Limb (tissue), 2 donors: ENCODE results near the gene LPP.

Experiments used
- DNase-seq, 2 donors: peaks; one replicate each; pipeline ENCODE4 v3.0.0-alpha.2; 2016; ENCODE audit errors: extremely low spot score in 2 of 2

Gene LPP

DNA sequence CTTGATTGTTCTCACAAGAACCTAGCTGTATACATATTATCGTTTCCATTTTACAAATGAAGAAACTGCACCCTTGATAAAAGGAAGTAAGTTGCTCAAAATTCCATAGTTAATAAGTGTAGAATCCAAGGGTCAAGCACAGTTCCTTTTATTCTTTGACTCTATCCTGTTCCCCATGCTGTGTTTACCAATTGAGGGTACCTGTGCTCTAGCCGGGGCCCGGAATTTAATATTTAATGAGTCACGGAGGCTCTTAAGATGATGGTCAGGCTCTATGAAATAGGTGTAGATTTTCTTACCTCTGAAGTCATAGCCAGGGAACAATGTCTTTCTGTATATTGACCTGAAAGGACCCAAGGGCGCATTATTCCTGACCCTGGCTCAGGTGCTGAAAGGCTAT, 65.2 kb downstream of the LPP start:
- no peak for DNase-seq

DNA sequence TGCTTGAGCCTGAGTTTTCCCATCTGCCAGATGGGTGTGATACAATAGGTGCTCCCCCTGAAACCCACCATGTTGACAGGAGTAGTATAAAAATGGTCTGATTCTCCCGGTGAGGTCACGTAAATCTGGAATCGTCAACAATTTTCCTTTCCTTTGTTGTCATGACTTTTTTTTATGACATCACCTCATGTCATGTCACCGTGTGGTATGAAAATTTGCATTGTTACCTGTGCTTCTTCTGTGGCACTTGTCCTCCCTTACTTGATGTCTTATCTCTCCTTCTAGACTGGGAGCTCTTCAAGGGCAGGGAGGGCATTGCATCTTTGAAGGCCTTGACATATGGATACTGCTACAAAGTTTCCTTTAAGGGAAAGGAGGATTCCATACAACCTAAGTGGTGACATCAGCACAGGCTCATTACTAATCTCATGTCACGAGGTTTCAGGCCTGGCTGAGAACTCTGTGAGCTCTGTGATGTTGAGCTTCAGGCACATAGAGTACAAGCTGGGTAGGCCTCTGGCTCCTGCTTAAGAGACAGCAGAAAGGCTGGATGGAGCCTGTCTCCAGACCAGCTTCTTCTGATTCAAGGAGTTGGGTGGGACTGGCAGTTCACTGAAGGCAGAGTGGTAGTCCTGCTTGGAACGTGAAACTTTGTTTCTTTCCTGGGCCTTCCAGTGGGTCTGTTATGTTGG, 66.3 kb downstream of the LPP start:
- no peak for DNase-seq

DNA sequence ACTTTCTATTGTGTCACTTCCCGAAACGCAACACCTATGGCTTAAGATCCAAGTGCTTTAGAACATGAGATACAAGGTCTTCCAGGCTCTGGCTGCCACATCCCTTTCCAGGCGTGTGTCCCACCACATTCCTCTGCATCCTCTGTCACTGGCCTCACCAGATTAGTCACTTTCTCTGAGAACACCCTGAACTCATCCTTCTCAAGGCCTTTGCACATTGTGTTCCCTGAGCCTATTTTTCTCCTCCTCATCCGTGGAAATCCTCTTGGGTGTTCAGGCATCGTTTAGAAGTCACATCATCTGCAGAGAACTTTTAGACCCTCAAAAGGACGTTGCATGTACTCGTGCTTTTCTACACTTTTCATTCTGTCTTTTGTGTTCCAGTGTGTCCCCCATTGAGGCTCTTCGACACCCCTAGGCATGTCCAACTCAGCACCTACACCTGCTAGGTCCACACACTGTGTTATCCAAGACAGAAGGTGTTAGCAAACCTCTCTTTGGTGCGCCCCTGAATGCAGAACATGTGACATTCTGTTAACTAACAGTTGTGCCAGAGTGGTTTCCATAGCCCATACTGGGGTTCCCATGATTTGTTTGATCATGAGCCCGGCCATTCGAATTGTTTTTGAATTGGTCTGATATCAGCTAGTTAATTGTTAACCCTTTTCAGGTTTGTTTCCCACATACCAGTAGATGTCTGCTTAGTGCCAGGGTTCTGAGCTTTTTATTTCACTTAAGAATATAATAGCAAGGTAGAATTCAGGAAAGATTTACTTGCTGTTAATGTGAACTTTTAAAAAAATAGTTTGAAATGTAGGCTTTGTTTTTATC, 67.2 kb downstream of the LPP start:
- DNase-seq, result no peak

DNA sequence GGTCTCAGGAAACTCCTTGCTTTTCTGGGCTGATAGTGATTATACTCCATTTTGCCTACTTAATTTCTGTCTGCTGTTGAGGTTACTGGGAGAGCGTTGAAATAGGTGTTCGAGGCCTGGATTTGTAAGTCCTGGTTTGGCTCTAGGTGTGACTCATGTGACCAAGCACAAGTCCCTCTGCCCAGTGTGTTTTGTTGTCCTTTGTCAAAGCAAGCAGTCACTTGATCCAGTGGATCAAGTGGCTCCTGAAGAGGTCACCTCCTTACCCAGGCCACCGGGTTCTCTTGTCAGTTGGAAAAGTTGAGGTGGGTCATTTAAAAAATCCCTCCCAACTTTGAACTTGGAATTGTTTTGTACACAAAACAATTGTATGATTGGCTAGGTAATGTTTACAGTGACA, 70.0 kb downstream of the LPP start:
- no peak for DNase-seq

DNA sequence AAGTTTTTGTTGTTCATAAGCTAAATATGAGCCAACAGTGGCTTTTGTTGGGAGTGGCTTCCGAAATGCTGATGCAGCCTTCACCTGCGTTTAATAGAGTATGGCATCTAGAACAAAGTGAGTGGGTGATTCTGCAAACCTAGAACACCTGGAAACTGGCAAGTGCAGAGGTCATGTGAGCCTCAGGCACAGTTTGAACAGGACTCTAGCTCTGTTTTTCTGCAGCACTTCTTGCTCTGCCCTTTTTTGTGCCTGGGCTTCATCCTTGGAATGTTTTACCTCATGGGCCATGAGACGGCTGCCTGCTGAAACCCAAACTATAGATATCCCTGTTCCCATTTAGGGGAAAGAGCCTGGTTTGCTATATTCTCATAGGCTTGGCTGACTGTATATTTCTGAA, 73.5 kb downstream of the LPP start:
- DNase-seq, result no peak

DNA sequence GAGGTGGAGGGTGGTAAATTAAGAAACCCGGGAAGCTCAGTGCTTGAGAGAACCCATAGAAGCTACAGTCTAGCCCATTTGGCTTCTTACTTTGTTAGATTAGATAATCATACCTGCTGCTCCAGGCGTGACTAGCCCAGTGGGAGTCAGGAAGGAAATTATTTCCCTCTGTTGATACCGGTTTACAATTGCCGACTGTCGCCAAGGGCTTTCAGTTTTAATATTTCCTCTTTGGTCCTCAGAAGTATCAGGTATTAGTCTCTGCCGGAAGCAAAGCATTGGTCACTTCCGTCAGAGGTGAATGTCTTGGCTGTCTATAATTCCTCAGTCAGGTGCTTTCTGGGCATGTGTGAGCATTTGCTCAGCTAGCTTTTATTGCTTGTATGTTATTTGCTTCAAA, 75.2 kb downstream of the LPP start:
- DNase-seq, result no peak

DNA sequence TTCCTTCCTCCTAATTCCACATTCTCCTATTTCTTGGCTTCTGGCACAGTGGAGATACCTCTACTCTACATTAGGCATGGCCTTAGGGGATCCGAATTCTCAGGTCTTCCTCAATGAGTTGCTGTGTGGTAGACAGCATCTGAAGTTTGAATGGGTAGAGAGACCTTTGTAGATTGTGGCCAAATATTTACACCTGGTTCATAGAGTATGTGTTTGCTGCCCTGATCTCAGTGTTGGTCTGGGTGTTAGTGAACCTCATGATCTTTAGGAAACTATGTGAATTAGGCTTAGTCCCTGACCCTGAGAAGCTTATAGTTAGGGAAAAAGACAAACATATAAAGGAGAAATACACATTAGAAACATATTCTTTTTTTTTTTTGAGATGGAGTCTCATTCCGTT, 75.8 kb downstream of the LPP start:
- DNase-seq, result no peak

DNA sequence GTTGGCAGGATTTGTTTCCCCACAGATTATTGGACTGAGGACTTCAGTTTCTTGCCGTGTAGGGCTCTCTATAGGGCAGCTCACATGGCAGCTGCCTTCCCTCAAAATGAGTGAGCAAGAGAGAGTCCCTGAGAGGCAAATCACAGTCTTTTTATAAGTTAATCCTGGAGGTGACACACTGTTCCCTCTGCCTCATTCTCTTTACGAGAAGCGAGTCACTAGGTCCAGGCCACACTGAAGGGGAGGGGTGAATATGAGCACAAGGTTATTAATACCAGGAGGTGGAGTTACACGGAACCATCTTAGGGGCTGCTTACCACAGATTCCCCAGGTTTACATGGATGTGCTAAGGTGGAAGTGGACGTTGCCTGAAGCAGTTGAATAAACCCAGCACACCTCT, 77.0 kb downstream of the LPP start:
- no peak for DNase-seq

DNA sequence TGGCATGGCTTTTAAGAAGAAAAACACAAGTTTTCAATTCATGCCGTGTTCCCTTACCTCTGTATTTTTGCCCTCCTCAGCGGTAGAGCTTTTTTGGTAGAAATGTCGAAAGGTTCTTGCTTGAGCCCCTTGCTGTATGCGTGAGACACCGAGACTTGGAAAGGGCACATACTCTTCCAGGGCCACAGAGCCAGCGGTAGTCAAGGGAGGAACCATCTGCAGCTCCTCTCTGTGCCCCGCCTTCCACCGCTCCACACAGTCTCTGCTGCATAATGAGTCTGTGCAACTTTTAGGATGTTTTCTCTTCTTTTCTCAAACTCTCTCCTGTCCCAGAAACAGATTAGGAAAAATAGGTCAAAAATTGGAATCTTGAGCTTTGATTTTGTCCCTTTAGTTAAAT, 77.5 kb downstream of the LPP start:
- no peak for DNase-seq

DNA sequence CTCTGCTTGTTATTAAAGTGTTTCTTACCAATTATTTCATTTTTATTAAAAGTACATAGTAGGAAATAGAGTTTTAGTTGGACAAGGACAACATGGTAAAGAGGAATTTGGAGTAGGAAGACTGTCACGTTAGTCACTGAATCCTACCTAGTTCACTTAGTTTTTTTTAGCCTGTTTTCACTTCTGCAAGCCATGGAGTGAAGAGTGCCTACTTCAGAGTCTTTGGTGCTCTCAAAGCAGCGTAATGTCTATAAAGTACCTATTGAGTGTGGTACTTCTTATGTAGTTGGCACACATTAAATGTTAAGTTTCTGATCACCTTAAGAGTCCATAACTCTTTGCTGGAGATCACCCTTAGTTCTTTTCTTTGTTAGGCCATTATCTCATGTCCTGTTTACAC, 78.7 kb downstream of the LPP start:
- DNase-seq, result no peak

DNA sequence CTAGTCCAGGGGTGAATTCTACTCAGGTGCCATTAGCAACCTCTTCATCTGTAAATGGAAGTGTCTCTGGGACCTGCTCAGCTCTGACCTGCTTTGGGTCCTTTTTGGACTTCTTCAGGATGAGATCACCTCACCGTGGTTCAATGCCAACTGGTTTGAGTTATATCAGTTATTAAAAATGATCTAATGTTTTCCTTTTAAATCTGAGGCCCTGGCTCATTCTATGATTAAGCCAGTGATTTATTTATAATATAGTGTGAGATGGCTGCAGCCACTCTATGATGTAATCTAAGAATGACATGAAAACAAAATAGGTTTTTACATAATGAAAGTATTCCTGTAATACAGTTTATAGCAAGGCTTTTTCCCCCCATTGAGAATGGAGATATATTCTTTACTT, 79.4 kb downstream of the LPP start:
- DNase-seq, result no peak

DNA sequence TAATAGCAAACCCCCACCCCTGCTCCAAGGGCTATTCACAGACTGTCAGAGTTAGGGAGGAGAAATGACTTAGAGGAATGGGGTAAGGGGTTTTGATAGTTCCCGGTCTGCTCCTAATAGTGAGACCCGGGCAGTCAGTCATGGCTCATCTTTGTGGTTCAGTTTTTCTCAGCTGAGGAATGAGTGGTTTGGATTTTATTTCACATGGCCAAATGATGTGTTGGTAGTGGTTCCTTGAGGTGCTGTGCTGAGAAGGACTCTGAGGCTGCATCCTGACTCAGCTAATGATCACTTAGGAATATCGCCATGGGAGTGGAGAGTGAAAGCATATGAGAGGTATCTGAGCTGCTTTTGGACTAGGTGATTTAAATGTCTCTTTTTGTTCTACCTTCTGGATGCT, 80.2 kb downstream of the LPP start:
- no peak for DNase-seq

DNA sequence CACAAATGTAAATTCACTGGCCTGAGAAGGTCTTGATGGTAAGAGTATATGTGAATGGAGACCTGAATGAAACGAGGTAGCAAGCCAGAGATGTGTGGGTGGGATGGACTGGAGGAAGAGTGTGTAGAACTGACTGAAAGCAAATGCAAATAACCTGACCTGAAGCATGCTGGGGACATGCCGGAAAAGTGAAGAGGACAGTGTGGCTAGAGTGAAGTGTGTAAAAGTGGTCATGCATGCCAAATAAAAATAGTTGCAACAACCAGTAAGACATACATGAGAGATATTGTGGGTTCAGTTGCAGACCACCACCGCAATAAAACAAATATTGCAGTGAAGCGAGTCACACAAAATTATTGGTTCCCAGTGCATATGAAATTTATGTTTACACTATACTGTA, 82.3 kb downstream of the LPP start:
- DNase-seq, result no peak

DNA sequence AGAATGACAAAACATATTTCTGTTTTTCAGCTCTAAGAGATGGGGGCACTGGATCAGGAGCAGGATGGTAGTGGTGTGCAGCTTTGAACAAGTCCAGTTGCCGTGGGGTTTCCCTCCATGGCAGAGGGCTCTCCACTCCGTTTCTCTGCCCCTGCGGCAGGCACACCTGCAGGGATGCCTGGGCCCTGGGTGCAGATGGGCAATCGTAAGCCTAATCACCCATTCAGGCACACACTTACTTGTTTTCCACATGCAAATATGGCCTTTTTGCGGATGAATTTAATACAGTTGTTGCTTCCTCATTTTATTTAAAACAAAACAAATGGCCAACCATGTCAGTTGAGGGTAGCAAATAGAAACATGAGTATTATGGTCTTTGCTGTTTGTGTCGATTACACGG, 85.1 kb downstream of the LPP start:
- DNase-seq, result no peak

DNA sequence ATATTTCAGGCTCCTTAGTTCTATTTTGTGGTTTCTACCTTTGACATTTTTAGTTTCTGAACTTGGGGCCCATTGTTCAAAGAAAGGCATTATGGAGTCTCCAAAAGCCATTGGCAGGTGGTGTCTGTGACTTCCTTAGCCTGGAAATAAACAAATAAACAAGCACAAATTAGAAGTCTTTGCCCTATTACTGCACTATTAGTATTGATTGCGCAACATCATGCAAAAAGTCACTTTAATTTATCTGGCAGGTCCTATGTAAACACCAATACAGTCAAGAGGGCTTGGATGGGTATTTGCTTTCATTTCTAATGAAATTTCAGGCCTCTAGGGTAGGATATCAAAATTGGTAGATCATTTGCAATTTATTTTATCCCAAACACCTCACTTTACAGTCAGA, 85.6 kb downstream of the LPP start:
- DNase-seq, result no peak

DNA sequence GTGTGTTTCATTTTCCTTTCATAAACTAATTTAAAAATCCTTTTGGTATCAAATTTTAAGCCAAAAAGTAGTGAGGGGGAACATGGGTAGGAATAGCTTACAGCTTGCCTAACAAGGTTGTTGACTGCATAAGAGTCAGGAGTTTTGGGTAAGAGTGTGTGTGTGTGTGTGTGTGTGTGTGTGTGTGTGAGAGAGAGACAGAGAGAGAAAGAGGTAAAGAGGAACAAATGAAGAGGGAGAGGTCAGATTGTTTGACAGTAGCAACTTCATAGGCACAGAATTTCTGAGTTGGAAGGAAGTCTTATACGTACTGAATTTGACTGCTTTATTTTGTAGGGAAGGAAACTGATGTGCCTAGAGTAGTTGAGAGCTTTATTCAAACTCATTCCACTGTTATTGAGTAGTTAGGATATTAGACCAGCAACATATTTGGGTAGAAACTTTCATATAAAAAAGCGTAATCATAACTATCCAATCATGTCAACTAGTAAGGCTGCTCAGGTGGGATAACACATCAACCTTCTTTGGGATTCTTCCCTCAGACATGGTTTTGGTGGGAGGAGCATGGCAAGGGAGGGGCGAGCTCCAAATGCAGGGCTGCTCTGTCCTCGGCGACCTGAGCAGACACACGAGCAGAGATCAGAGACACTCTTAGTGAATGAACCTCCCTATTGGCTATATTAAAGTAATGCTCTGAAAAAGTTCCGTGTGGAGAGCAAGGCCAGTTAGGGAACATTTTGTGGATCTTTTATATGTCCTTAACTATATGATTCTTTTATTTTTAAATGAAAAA, 86.4 kb downstream of the LPP start:
- no peak for DNase-seq

DNA sequence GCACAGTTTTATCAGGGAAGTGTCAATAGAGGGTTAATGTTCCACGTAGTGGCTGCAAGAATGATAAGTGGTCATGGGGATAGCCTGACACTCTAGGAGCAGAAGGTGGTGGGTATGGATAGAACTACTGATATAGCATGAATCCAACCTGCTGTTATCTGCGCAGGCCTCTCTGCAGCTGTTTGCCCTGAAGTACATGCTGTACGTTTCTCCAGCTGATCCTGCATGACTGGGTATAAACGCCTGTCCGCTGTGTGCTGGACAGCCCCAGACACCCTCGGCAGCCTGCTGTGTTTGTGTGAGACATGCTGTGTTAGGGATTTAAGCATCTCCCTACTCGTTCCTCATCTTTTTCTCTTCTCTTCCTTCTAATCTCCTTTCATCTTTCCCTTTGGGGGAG, 87.1 kb downstream of the LPP start:
- DNase-seq, result peak; percentile 24 to 36

DNA sequence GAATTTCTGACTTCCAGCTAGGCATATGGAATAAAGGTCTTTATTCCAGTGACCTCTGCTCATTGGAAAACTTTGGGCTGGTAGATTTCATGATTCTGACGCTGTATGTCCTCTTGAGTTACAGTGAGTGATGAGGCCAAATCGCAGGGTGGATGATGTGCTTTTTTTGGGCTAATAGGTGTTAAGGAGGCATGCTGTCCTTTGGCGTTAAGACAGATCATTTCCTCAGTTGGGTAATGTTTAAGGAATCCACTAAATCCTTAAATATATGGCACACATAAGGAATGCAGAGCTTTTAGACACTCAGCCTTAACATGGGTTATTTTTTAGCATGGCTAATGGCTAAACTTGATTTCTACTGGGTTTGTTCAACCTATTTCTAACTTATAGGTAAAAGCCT, 87.9 kb downstream of the LPP start:
- no peak for DNase-seq

DNA sequence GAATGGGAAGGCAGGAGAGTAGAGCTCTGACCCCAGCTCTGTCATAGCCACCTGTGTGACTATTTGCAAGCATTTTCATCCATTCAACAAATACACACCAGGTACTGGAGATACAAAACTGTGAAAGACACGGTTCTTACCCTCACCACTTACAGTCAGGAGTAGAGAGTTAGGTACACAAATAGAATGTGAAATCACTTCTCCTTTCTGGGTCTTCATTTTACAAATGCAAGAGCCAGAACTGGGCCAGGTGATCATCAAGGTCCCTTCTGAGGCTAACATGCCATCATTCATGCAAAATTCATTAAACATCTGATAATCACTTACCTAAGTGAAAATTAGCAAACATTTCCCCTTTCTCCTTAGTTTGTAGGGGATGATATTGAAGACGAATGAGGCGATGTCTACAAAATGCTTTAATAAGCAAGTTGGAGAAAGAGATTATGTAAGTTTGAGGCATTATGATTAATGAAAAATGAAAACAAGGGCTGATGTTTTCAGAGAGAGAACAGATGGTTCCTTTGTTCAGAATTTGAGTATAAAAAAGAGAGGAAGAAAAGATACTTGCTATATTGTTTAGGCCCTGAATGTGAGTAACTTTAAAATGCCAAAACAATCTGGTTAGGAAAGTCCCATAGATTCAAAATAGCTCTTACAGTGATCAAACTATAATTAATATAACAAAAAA, 88.6 kb downstream of the LPP start:
- DNase-seq, result no peak

DNA sequence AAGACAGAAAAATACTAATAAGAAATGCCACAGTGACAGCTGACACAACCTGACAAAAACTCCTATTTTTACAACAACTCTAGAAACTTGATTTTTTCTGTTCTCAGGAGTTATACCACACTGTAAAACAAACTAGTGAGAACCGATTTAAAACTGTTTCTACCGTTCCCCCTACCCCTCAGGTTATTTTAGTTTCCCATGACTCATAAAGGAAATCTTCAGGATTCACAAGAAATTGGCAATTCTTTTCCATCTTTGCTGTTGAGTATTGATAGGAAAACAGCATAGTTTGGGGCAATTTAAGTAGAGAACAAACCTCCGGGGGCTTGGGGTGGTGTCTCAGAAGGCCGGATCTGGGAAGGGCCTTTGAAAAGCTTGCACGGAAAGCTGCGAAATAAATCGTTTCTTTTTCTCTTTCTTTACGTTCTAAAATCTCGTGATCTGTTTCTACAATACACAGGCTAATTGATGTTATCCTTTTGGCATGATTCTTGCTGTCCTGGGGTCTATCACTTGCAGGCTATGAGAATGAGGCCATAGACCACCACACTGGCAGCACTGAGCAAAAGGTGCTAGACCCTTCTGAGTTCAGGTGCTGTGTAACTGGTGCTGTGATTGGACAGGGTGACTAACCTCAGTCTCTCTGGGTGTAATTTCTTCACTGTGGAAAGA, 89.3 kb downstream of the LPP start:
- DNase-seq, result no peak

DNA sequence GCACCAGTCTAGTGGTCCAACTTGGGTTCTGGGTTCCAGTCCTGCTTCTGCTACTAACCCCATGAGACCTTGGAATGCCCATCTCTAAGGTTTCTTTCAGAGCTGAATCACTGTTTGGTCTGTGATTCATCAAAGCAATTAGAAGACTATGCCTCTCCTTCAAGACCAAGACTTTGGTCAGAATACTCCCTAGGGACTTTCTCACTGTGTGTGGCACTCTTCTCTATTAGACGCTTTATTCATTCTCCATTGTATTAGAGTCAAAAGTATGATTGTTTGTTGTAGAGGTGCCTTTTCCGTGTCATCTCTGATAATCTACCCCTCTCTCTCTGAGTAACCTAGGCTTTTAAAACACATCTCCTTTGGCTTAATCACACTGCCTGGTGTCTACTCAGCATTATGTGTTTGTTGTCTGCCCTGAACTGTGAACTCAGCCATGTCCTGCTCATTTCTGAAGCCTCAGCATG, 90.5 kb downstream of the LPP start:
- DNase-seq, result no peak
